Smooth muscle cell (in vitro differentiated cells): Measurements from ENCODE around the gene CCDC92. TPM values are rescaled to one million over a fixed set of nuclear protein-coding genes. Genes with fewer than 3 reads are reported as not detected.

Source experiments
- DNase-seq: peaks from one replicate; lab custom pipeline; 2025; ENCODE audit not compliant: unreplicated experiment; lab: John Stamatoyannopoulos, UW
- H2AFZ ChIP-seq: fragments of 200-600 bp; sonication (generic); 2 replicates; pipeline ENCODE4 v1.6.0; 2016; ENCODE audit warnings: antibody characterized with exemption, low read depth, mild to moderate bottlenecking
- H3F3A ChIP-seq: fragments of 200-600 bp; sonication (generic); 2 replicates; pipeline ENCODE4 v1.6.0; 2017; ENCODE audit warnings: antibody characterized with exemption, low read depth
- H3K27ac ChIP-seq: fragments of 200-600 bp; sonication (generic); 2 replicates; pipeline ENCODE4 v1.5.1; 2016; ENCODE audit warnings: low read depth, mild to moderate bottlenecking
- H3K27me3 ChIP-seq: fragments of 200-600 bp; sonication (generic); 2 replicates; pipeline ENCODE4 v1.6.1; 2016; ENCODE audit warnings: low read depth, mild to moderate bottlenecking
- H3K36me3 ChIP-seq: fragments of 200-600 bp; sonication (generic); 2 replicates; pipeline ENCODE4 v1.5.1; 2016; ENCODE audit warnings: low read depth
- H3K4me1 ChIP-seq: fragments of 200-600 bp; sonication (generic); 2 replicates; pipeline ENCODE4 v1.5.1; 2016; ENCODE audit warnings: low read depth
- H3K4me2 ChIP-seq: fragments of 200-600 bp; sonication (generic); 2 replicates; pipeline ENCODE4 v1.6.0; 2016; ENCODE audit warnings: mild to moderate bottlenecking
- H3K4me3 ChIP-seq: fragments of 200-600 bp; sonication (generic); 2 replicates; pipeline ENCODE4 v1.5.1; 2016; ENCODE audit warnings: mild to moderate bottlenecking
- H3K79me2 ChIP-seq: fragments of 200-600 bp; sonication (generic); 2 replicates; pipeline ENCODE4 v1.6.0; 2016; ENCODE audit warnings: low read depth, mild to moderate bottlenecking
- H3K9ac ChIP-seq: fragments of 200-600 bp; sonication (generic); 2 replicates; pipeline ENCODE4 v1.6.0; 2016; ENCODE audit warnings: low read depth
- H3K9me3 ChIP-seq: fragments of 200-600 bp; sonication (generic); replicated peaks from 2 replicates; pipeline ENCODE4 v1.5.1; 2016; ENCODE audit warnings: low read depth
- H4K20me1 ChIP-seq: fragments of 200-600 bp; sonication (generic); 2 replicates; pipeline ENCODE4 v1.6.0; 2016; ENCODE audit warnings: low read depth
- WGBS: methylation state at CpG from one replicate; pipeline ENCODE4 v1.1.7; 2016; ENCODE audit warnings: low lambda C conversion rate; 5-methylcytosine and 5-hydroxymethylcytosine counted together
- polyA plus RNA-seq: library from polyadenylated mRNA; unstranded; fragments of >200 nt; fragmentation: Nextera tagmentation; extraction: Ambion mirVana; gene quantifications from 2 replicates; pipeline ENCODE4 v1.2.1, GENCODE V29; 2016
- total RNA-seq: library from RNA; depleted of rRNA; stranded (reverse); fragments of >200 nt; gene quantifications from 2 replicates; pipeline ENCODE4 v1.2.3, GENCODE V29; 2014
- TF ChIP-seq, protein P1 (sequence below): fragments of 200-600 bp; sonication (generic); IDR thresholded peaks from 2 replicates; pipeline ENCODE4 v1.5.1; 2017; ENCODE audit warnings: borderline replicate concordance, mild to moderate bottlenecking, antibody characterized with exemption; ENCODE audit not compliant: insufficient read depth, poor library complexity, severe bottlenecking

Gene CCDC92
- total and polyA plus RNA-seq, 2 experiments from 2014 or later = 17.4 to 68.2 TPM

- no peak overlapping the region for H3K9ac ChIP-seq
- H3K4me2 ChIP-seq = no peak overlapping the region
- H3F3A ChIP-seq = peaks cover 13% of the 10 kb centered on the region
- H3K9me3 ChIP-seq = no peaks in the 10 kb centered on the region
- no peak overlapping the region for H3K4me3 ChIP-seq
- peaks cover 19% of the 10 kb centered on the region for H4K20me1 ChIP-seq
- peak overlapping the region; percentile 85 for H3K27ac ChIP-seq
- H3K36me3 ChIP-seq = peaks cover 9% of the 10 kb centered on the region
- H3K27me3 ChIP-seq = no peaks in the 10 kb centered on the region
- no peaks in the 10 kb centered on the region for H3K79me2 ChIP-seq
- H3K4me1 ChIP-seq = peaks cover 7% of the 10 kb centered on the region
- no peak for DNase-seq
- H2AFZ ChIP-seq = no peak overlapping the region
- 73% methylated on average over 9 of the region's 9 CpGs for WGBS
- TF ChIP-seq, protein P1, sequence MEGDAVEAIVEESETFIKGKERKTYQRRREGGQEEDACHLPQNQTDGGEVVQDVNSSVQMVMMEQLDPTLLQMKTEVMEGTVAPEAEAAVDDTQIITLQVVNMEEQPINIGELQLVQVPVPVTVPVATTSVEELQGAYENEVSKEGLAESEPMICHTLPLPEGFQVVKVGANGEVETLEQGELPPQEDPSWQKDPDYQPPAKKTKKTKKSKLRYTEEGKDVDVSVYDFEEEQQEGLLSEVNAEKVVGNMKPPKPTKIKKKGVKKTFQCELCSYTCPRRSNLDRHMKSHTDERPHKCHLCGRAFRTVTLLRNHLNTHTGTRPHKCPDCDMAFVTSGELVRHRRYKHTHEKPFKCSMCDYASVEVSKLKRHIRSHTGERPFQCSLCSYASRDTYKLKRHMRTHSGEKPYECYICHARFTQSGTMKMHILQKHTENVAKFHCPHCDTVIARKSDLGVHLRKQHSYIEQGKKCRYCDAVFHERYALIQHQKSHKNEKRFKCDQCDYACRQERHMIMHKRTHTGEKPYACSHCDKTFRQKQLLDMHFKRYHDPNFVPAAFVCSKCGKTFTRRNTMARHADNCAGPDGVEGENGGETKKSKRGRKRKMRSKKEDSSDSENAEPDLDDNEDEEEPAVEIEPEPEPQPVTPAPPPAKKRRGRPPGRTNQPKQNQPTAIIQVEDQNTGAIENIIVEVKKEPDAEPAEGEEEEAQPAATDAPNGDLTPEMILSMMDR = no peak
Measured at GRCh38 chr12:123941000-123941399, 31.6 kb downstream of the CCDC92 start.

DNA sequence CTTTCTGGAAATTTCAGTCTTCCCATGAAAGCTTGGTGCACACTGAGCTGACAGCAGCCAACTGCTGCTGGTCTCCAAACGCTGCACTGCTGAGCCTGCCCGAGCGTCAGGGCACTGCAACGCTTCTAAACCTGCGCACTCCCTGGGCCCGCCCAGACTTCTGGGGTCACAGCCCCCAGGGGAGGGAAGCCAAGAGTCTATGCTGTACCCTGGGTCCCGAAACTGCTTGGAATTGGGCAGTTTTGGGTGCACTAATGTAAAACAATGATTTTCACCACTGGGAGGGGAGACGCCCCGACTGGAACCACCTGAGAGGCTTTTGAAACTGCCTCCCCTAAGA, 32.0 kb downstream of the CCDC92 start:
- H3K4me1 ChIP-seq = peaks cover 7% of the 10 kb centered on the region
- peaks cover 9% of the 10 kb centered on the region for H3K36me3 ChIP-seq
- H3K27me3 ChIP-seq = no peaks in the 10 kb centered on the region

GRCh38 chr12:123939716-123940626, 32.7 kb downstream of the CCDC92 start:
- no peaks in the 10 kb centered on the region for H3K79me2 ChIP-seq
- peaks cover 9% of the 10 kb centered on the region for H3K36me3 ChIP-seq
- H3K27ac ChIP-seq = no peak overlapping the region
- TF ChIP-seq, protein P1 = no peak
- no peak for DNase-seq
- H3K9ac ChIP-seq = no peak overlapping the region
- peaks cover 19% of the 10 kb centered on the region for H4K20me1 ChIP-seq
- H3K9me3 ChIP-seq = no peaks in the 10 kb centered on the region
- H3K4me1 ChIP-seq = peaks cover 7% of the 10 kb centered on the region
- H3K4me3 ChIP-seq = no peak overlapping the region
- WGBS = 93% methylated on average over 16 of the region's 16 CpGs
- H2AFZ ChIP-seq = no peak overlapping the region
- H3K27me3 ChIP-seq = no peaks in the 10 kb centered on the region
- H3F3A ChIP-seq = peaks cover 13% of the 10 kb centered on the region
- no peak overlapping the region for H3K4me2 ChIP-seq

More for the DNA sequence above, 32.0 kb downstream of the CCDC92 start:
- WGBS = 97% methylated on average over 9 of the region's 9 CpGs
- Histone ChIP-seq H4K20me1 (peaks cover 19% of the 10 kb centered on the region), H3K27ac (no peak overlapping the region), H3K79me2 (no peaks in the 10 kb centered on the region), H3F3A (peaks cover 13% of the 10 kb centered on the region), H3K4me3 (no peak overlapping the region), H3K9me3 (no peaks in the 10 kb centered on the region), H2AFZ (no peak overlapping the region), H3K4me2 (no peak overlapping the region), H3K9ac (no peak overlapping the region)
- TF ChIP-seq, protein P1 = no peak
- DNase-seq = no peak
